GM18867 (cell line): ENCODE measurements around the gene LSAMP.
A peak's percentile ranks its signal among the peaks of the same experiment; 100 is the strongest.
"Not testable (repeated sequence)": the region's sequence is repeated elsewhere in the genome, so short reads cannot be mapped to it uniquely, and the experiment has no call there.

Source experiments
- ATAC-seq: cut with Tn5 transposase; IDR thresholded peaks from one replicate; pipeline ENCODE4 v1.9.1; 2021; ENCODE audit warnings: mild to moderate bottlenecking, moderate library complexity; ENCODE audit not compliant: unreplicated experiment

Gene LSAMP

DNA sequence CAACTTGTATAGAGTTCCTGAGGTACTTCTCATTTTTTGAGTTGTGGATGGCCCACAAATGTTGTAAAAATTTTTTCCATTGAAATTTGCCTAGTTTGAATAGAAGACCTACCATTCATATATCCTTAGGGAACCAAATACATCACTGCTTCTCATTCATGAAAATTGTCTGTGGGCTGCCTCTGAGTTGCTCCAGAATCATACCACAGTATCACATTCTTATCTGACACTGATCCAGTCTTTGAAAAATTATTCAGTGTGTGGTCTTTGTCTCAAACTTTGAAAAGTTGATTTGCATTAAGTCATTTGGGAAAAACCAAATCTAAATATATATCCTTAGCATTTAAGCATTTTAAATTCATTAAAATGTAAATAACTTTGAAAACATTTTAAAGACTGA lies 321.1 kb downstream of the LSAMP start:
- no peak for ATAC-seq

DNA sequence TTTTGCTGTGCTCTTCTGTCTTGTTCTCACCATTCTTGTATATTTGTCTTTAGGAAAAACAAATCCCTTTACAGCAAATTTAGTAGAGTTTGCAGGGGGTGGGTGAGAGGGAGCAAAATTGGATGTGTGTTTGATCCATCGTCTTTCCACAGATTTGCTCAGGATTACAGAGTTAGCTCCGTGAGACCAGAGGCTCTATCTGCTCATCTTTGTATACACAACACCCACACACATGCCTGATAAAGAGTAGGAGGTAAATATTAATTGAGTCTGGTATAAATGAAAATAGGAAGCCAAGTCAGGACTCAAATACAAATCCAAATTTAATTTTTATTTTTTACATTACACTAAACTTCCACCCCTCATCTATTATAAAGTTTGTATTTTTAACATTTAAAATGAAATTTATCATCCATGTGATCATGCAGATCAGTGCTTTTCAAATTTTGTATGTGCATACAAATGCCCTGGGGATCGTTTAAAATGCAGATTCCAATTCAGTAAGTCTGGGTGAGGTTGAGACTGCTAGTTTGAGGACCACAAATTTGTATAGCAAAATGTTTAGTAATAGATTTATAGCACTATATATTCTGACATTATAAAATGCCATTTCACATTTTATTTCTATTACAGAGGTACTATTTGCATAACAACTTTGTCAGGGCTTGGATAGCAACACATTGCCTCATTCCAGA lies 326.7 kb downstream of the LSAMP start:
- no peak for ATAC-seq

GRCh38 chr3:116114586-116114985 lies 330.7 kb downstream of the LSAMP start:
- ATAC-seq, result no peak

DNA sequence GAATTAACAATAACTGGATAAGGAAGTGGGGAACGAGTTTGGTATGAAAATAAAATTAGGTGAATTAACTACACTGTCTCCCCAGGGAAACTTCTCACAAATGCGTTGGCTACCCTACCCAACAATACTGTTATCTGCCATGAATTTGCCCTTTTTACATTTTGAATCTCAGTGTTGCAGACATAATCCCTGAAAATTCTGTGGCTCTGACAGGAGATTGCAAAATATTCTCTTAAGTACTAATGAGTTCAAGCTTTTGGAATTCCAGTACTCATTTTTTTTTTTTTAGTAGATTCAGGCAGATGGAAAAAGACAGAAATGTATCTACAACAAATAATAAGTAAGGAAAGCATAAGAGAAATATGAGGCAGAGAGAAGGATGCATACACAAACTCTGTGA lies 332.6 kb downstream of the LSAMP start:
- no peak for ATAC-seq

DNA sequence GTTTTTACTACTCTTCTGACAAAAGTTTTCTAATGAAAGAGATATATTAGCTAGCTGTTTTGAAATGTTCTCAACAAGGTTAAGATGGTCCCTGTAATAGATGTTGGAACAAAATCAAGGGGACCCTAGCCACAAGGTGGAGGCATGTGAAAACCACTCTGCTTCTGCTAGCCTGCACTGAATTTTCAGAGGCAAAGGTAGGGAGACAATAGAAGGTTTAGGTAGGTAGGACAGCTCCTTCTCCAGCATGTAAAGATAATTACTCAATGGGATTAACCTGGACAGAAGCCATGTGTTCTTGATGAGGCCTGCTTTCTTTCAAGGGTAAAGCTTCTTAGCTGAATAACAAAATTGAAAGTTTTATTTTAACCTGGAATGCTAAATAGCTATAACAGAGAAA lies 333.5 kb downstream of the LSAMP start:
- ATAC-seq, result no peak

DNA sequence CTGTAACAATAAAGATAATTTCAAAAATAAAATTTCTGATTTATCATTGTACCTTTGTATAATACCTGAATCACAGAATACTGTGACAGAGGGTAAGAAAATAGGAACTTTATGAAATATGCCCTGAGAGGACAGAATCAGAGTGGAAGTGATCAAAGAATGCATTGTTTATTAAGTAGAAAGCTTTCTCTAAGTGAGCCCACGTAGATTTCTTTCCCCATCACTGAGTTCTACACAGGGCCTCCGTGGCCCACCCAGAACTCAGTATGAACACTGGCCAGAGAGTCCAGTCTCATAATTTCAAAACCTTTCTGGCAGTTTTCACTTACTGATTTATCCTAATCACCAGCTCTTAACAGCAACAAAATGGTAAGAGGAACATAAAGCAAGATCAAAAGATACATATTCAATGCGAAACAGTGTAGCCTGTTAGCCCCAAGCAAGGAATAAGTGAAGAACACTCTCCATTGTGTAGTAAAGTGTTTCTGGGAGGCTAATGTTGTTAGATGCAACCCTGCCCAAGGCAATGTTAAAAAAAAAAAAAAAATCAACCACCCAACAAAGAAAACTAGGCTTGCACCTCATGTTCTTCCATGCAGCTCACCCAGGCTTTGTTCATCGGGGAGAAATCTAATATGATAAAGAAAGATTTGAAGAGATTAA lies 341.3 kb downstream of the LSAMP start:
- no peak for ATAC-seq

GRCh38 chr3:116102037-116102436 lies 343.2 kb downstream of the LSAMP start:
- ATAC-seq, result no peak

DNA sequence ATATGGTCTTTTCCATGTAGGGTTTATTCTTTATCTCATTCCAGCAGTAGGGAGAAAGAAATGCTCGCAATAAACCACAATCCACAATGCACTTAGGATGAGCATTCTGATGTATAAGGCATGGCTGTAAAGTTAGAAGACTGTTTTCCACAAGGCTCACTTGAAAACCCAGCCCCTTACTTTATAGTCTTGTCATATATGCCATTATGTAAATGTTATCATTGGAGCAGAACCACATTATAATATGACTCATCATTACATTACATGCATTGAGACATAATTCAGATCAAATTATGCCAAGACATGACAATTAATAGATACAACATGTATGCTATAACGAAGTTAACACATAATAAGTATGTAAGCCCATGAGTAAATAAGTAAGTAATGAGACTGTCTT lies 348.1 kb downstream of the LSAMP start:
- ATAC-seq, result no peak

- no peak for ATAC-seq
These were observed 348.7 kb downstream of the LSAMP start for GRCh38 chr3:116096631-116097030.

DNA sequence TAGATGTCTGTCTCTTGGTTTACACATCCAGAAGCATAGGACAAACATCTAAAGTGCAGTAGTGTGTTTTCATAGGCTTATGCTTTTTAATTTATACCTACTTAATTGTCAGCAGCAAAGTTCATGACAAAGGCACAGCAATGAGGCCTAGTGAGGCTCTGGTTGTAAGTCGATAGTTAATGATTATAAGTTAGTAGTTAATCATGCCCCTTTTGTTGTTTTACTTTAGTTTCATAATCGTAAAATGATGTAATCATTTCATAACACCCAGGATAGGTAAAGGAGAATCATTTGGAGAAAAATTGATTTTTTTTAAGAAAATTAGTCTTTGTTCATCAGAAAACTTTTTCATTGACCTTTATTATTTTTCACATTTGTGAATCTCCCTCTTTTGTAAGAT lies 351.9 kb downstream of the LSAMP start:
- no peak for ATAC-seq

DNA sequence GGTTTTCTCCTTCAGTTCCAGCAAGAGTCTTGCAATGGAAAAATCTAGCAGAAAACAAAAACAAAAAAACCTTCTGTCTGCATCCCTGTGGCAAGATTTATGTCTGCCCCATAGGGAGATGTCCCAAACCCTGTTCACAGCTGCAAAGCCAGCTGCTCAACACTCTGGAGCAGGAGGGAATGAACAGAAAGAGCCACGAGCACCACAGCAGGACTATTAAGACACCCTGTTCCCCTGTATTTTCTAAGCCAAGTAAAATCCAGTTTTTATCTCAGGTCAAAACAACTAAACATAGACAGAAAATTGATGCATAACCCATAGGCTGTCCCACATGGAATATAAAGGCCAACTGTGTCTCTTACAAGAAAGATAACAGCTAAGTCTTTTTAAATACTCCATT lies 357.9 kb downstream of the LSAMP start:
- no peak for ATAC-seq

- ATAC-seq, result no peak
These were observed 360.1 kb downstream of the LSAMP start for GRCh38 chr3:116084999-116085791.

- ATAC-seq, result no peak
These were observed 361.6 kb downstream of the LSAMP start for GRCh38 chr3:116083683-116084082.

- ATAC-seq, result no peak
These were observed 366.7 kb downstream of the LSAMP start for GRCh38 chr3:116078561-116078960.

GRCh38 chr3:116077557-116077956 lies 367.7 kb downstream of the LSAMP start:
- ATAC-seq, result no peak

- no peak for ATAC-seq
These were observed 368.2 kb downstream of the LSAMP start for GRCh38 chr3:116077059-116077458.

GRCh38 chr3:116070516-116071278 lies 374.6 kb downstream of the LSAMP start:
- not testable (repeated sequence) for ATAC-seq

DNA sequence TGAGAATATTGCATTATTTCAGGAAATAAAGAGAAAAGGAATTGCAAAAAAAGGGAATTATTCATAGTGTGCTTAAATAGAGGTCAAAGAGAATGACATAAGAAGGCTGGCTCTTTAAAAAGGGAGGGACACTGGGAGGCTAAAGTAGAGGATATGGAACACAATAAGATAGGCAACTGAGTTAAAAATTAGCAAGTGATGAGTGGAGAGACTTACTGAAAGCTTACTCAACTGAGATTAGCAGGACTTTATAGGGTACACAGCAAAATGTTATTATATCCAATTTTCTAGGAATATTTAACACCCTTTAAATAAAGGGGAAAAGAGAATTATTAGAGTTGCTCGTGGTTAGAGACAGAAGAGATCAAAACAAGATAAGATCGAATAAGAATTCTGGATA lies 375.2 kb downstream of the LSAMP start:
- no peak for ATAC-seq

DNA sequence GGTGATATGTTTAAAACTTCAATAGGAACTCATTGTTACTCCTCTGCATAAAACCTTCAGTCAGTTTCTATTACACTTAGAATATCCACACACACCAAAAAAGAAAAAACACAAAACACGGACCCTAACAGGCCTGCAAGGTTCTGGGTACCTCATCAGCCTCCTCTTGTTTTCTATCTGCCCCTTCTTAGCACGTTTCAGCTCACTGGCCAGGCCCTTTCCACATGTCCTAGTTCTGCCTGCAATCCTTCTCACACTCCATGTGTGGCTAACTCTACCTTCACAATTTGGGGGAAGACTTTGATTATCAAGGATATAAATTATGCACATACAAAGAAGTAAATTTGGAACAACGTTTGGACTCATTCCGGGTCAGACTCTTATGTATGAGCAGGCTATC lies 376.3 kb downstream of the LSAMP start:
- no peak for ATAC-seq

DNA sequence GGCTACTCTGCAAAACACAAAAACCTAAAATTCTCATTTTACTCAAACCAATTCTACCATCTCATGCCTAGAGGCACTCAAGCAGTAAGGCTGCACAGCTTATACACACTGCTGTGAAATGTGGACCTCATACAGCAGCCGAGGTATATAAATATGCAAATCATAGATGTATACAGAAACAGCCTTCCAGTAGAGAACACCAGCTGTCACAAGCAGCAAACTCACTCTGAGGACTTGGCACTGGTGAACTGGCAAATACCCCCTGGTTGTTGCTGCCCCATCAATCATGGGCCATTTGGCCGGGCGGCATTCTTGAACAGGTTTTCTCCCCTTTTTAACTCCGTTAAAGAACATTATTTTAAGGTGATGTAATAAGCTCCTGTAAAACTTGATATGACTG lies 378.0 kb downstream of the LSAMP start:
- peak; percentile 94 for ATAC-seq

DNA sequence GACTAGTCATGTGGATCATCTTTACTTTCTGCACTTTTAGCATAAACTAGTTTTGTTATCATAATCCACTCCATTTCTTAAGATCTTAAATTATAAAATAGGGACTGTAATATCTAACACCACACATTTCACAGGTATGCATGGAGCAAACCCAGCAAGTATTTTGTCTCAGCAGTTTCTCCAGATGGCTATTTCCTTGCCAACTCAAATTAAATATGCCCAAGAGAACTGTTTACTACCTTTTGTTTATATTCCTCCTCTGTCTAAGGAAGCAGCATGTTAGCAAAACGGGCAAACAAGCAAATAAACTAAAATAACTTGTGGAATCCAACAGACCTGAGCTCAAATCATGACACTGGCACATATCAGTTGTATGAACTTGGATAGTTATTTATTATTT lies 379.8 kb downstream of the LSAMP start:
- no peak for ATAC-seq
